Left lung (tissue), 10 donors: ENCODE measurements around the gene SMIM22. TPM values are rescaled to one million over a fixed set of nuclear protein-coding genes. Genes with fewer than 3 reads are reported as not detected.

Experiments used
- ATAC-seq: fragments of 200-7000 bp; cut with Tn5 transposase; one replicate; pipeline ENCODE4 v1.9.1; 2020; ENCODE audit warnings: moderate library complexity
- DNase-seq, 4 donors: peaks; one replicate each; pipeline ENCODE4 v3.0.0-alpha.2; 2013 to 2020
- H3K27ac ChIP-seq, 2 donors: fragments of 200-600 bp; sonication (generic) in 1 of 2; one replicate each; pipeline versions ENCODE4 v1.5.0 to v1.8.0; 2020 to 2021
- H3K27me3 ChIP-seq, 2 donors: fragments of 200-600 bp; sonication (generic) in 1 of 2; one replicate each; pipeline versions ENCODE4 v1.5.0 to v1.8.0; 2020 to 2021
- H3K36me3 ChIP-seq, 2 donors: fragments of 200-600 bp; sonication (generic) in 1 of 2; one replicate each; pipeline versions ENCODE4 v1.5.0 to v1.8.0; 2020 to 2021
- H3K4me1 ChIP-seq, 2 donors: fragments of 200-600 bp; one replicate each; pipeline ENCODE4 v1.8.0; 2021
- H3K4me3 ChIP-seq, 2 donors: fragments of 200-600 bp; sonication (generic) in 1 of 2; one replicate each; pipeline versions ENCODE4 v1.5.0 to v1.8.0; 2020 to 2021; ENCODE audit warnings: mild to moderate bottlenecking in 1 of 2
- H3K9me3 ChIP-seq, 2 donors: fragments of 200-600 bp; sonication (generic) in 1 of 2; one replicate each; pipeline versions ENCODE4 v1.5.0 to v1.8.0; 2020 to 2021
- intact Hi-C, 2 donors: fragments of 100-400 bp; cut with DNase I; formaldehyde crosslinking; loops; one replicate each; pipeline versions ENCODE4 v1.11.2 to v1.14.2; 2022
- polyA plus RNA-seq, 6 donors: library from polyadenylated mRNA; unstranded; fragments of 120-200 nt; gene quantifications; one replicate each; pipeline ENCODE4 v1.2.1, GENCODE V29; 2013; ENCODE audit not compliant: insufficient read length in 6 of 6
- total RNA-seq, 2 donors: library from RNA; stranded (reverse); fragmentation: NEBNext Ultra II Directional; extraction: Animal tissue kit (Norgen Biotek cat#: 25700); gene quantifications; one replicate each; pipeline ENCODE4 v1.2.1, GENCODE V29; 2021
- TF ChIP-seq, protein P1 (sequence below), 2 donors: fragments of 200-600 bp; sonication (generic) in 1 of 2; IDR thresholded peaks; one replicate each; pipeline versions ENCODE4 v1.5.0 to v1.8.0; 2021; ENCODE audit warnings: antibody characterized with exemption in 2 of 2
- donor health status: DM: no; HTN: yes; CAD: no.
- donor health status: DM: no; HTN: no; CAD: no.

Gene SMIM22
- total and polyA plus RNA-seq, 8 donors, result 3.4 to 40.5 (median 4.5) TPM

DNA sequence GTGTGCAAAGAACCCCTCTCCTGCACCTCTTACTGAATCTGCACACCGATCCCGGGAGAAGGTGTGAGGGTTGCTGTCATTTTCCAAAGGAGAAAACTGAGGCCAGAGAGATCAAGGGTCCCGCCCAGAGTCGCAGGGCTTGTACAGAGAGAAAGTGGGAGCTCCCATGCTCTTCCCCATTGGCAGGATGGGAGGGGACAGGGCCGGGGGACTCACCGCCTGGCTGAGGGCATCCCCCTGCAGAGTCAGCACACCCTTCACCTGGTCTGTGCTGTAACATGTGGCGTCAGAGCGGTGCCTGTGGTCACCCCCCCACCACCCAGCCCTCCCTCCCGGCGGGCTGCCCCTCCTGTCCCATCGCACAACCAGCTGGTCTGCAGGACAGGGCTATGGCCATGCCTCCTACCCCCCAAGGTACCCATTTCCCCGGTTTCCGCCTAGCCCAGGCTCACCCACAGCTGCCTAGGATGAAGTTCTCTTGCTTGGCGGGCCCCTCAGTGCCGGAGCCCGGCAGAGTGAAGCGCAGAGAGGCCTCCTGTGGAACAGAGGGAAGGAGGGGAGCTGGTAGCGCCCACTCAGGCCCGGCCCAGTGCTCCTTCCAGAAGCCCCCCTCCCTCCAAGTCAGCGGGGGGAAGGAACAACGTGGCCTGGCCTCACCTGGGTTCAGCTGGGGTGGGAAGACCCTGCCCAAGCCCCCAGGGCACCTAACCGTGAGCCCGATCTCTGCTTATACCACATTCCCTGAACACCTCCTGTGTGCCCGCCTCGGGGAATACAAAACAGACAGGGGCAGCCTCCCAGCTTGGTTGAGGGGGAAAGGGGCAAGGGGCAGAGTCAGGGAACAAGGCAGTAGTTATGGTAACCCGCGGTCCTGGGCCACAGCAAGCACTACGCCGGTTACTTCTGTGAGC is 6.1 kb downstream of the SMIM22 start:
- Histone ChIP-seq H3K9me3 (no peaks in the 10 kb centered on the region), H3K27me3 (no peaks in the 10 kb centered on the region), H3K27ac (peak overlapping the region; percentile 45 to 94), H3K4me1 (peaks cover 20 to 42% of the 10 kb centered on the region in 2 donors), H3K4me3 (peak overlapping the region; percentile 87 to 88), H3K36me3 (peaks cover 0 to 57% of the 10 kb centered on the region in 2 donors)
- no peak for DNase-seq
- TF ChIP-seq, protein P1, sequence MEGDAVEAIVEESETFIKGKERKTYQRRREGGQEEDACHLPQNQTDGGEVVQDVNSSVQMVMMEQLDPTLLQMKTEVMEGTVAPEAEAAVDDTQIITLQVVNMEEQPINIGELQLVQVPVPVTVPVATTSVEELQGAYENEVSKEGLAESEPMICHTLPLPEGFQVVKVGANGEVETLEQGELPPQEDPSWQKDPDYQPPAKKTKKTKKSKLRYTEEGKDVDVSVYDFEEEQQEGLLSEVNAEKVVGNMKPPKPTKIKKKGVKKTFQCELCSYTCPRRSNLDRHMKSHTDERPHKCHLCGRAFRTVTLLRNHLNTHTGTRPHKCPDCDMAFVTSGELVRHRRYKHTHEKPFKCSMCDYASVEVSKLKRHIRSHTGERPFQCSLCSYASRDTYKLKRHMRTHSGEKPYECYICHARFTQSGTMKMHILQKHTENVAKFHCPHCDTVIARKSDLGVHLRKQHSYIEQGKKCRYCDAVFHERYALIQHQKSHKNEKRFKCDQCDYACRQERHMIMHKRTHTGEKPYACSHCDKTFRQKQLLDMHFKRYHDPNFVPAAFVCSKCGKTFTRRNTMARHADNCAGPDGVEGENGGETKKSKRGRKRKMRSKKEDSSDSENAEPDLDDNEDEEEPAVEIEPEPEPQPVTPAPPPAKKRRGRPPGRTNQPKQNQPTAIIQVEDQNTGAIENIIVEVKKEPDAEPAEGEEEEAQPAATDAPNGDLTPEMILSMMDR (IDR thresholded peaks at IDR 0.05), result no peak
- ATAC-seq, result no peak
- intact Hi-C loops, result no loop called here

- ATAC-seq, result peak; percentile 81
- Histone ChIP-seq H3K4me3 (peak within 1 kb of the TSS; percentile 87 to 88), H3K27me3 (no peaks in the 10 kb centered on the region), H3K9me3 (no peaks in the 10 kb centered on the region), H3K27ac (peak within 1 kb of the TSS; percentile 81 to 94), H3K4me1 (peaks cover 20 to 42% of the 10 kb centered on the region in 2 donors), H3K36me3 (peaks cover 0 to 60% of the 10 kb centered on the region in 2 donors)
- DNase-seq, result peak in 3 of 4 donors; percentile 77 to 96 (median 90)
- intact Hi-C loops, result no loop called here
- TF ChIP-seq, protein P1 (IDR thresholded peaks at IDR 0.05), result no peak
Observed at GRCh38 chr16:4801962-4802658, 6.9 kb downstream of the SMIM22 start, which contains the start of gene ROGDI. Gene ROGDI, minus strand, starts transcription at chr16:4802633. Its CDS starts 62 bp downstream, at chr16:4802571.

- TF ChIP-seq, protein P1 (IDR thresholded peaks at IDR 0.05), result peak in 1 of 2 donors; percentile 33
- Histone ChIP-seq H3K4me1 (peaks cover 20 to 42% of the 10 kb centered on the region in 2 donors), H3K9me3 (no peaks in the 10 kb centered on the region), H3K4me3 (peak overlapping the region; percentile 87 to 88), H3K36me3 (peaks cover 0 to 60% of the 10 kb centered on the region in 2 donors), H3K27me3 (no peaks in the 10 kb centered on the region), H3K27ac (peak overlapping the region; percentile 81 to 94)
- peak; percentile 89 to 97 (median 94) for DNase-seq
- ATAC-seq, result peak; percentile 93
- intact Hi-C loops, result no loop called here
Observed at GRCh38 chr16:4802659-4803287, 7.6 kb downstream of the SMIM22 start.

DNA sequence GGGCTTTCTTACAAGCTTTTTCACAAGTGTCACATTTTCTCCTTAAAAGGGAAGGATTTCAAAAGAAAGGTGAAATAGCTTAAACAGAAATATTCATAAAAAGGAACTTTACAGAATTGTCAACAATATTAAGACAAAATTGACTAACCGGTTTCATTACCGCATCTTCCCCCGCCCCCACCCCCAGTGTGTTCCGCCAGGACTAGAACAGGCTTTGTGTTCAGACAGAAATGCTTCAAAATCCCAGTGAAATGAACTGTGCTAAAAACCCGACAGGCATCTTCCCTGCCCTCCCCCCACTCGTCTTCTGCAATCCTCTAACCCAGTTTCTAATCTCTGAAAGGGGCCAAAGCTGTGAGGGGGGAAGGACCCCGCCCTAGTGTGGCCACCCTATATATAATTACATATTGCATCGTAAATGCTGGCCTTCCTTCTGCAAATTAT is 8.3 kb downstream of the SMIM22 start:
- DNase-seq (peak in 1 of 4 donors; percentile 48), ATAC-seq (no peak)
- Histone ChIP-seq H3K4me3 (peak overlapping the region; percentile 87 to 88), H3K27ac (peak overlapping the region; percentile 81 to 94), H3K9me3 (no peaks in the 10 kb centered on the region), H3K4me1 (peaks cover 20 to 42% of the 10 kb centered on the region in 2 donors), H3K36me3 (peaks cover 0 to 60% of the 10 kb centered on the region in 2 donors), H3K27me3 (no peaks in the 10 kb centered on the region)
- intact Hi-C loops, result no loop called here
- TF ChIP-seq, protein P1 (IDR thresholded peaks at IDR 0.05), result no peak
